ENCODE measurements around the gene DOCK11.

Gene DOCK11

GRCh38 chrX:118634336-118634735, 138.7 kb downstream of the DOCK11 start:
- peaks cover 12% of the 10 kb centered on the region for H3K4me1 ChIP-seq
- no peaks in the 10 kb centered on the region for H4K20me1 ChIP-seq
- no peak for TF ChIP-seq Cebpa-rat (IDR thresholded peaks at IDR 0.05)

DNA sequence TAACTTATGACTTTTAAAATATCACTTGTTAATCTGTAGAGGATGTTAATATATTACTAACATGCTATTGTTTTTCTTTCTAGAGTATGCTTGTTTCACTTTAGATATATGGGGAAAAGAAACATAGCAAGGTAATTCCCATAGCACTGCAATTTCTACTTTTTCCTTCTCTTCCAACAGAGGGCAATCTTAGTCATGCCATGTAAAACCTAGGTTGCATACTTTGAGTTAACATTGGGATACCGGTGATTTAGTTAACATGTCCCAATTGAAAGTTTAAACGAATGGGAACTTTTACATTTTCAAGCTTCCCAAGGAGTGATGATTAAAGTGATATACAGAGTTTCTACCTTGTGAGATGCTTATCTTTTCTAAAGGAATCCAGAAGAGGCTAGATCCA, 142.4 kb downstream of the DOCK11 start:
- no peaks in the 10 kb centered on the region for H4K20me1 ChIP-seq
- no peak overlapping the region for H3K4me2 ChIP-seq
- H3K9ac ChIP-seq, result no peak overlapping the region
- H3K9me3 ChIP-seq, result no peaks in the 10 kb centered on the region
- peaks cover 3% of the 10 kb centered on the region; the same call in 1 of the 2 replicates for H3K4me1 ChIP-seq
- no peak overlapping the region for H3K27ac ChIP-seq
- H3K4me3 ChIP-seq, result no peak overlapping the region
- H3K36me3 ChIP-seq, result peaks cover 44% of the 10 kb centered on the region
- no peak for TF ChIP-seq Cebpa-rat (IDR thresholded peaks at IDR 0.05)
- H3K27me3 ChIP-seq, result no peaks in the 10 kb centered on the region

More at GRCh38 chrX:118634336-118634735, 138.7 kb downstream of the DOCK11 start:
- no peaks in the 10 kb centered on the region for H3K27me3 ChIP-seq
- H3K4me2 ChIP-seq, result no peak overlapping the region
- no peak overlapping the region for H3K4me3 ChIP-seq
- no peaks in the 10 kb centered on the region for H3K9me3 ChIP-seq
- peaks cover 44% of the 10 kb centered on the region for H3K36me3 ChIP-seq
- no peak overlapping the region for H3K27ac ChIP-seq
- no peak overlapping the region for H3K9ac ChIP-seq

- TF ChIP-seq Cebpa-rat (IDR thresholded peaks at IDR 0.05), result no peak
- H3K9me3 ChIP-seq, result no peaks in the 10 kb centered on the region
- H3K4me3 ChIP-seq, result no peak overlapping the region
- peaks cover 25% of the 10 kb centered on the region for H3K36me3 ChIP-seq
- no peaks in the 10 kb centered on the region for H3K27me3 ChIP-seq
- no peaks in the 10 kb centered on the region for H3K4me1 ChIP-seq
- no peak overlapping the region for H3K4me2 ChIP-seq
- no peaks in the 10 kb centered on the region for H4K20me1 ChIP-seq
- no peak overlapping the region for H3K27ac ChIP-seq
- H3K9ac ChIP-seq, result no peak overlapping the region
Measured at GRCh38 chrX:118644378-118644777, 148.8 kb downstream of the DOCK11 start.

DNA sequence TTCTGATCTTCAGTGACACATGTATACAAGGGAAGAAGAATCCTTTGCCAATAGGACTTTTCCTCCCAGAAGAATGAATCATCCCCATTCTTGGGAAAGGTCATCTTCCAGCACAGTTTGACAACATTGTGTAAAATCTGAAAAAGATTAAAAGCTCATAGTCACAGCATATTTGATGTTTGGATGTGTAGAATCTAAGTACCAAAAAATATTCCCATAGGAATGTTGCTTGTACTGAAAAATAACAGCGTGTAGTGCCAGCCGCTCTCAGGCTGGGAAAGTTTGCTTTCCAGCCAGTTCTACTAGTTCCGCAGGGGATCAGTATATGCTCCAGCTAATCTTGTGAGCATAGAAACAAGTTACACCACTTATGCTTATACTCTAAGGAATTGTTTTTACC, 157.1 kb downstream of the DOCK11 start:
- no peak for TF ChIP-seq Cebpa-rat (IDR thresholded peaks at IDR 0.05)
- Histone ChIP-seq H3K9ac (no peak overlapping the region), H3K4me1 (no peaks in the 10 kb centered on the region), H3K27me3 (no peaks in the 10 kb centered on the region), H3K4me2 (no peak overlapping the region), H4K20me1 (no peaks in the 10 kb centered on the region), H3K36me3 (peaks cover 54% of the 10 kb centered on the region), H3K4me3 (no peak overlapping the region), H3K27ac (no peak overlapping the region), H3K9me3 (no peaks in the 10 kb centered on the region)

GRCh38 chrX:118654331-118654730, 158.7 kb downstream of the DOCK11 start:
- Histone ChIP-seq H3K36me3 (peaks cover 54% of the 10 kb centered on the region), H3K9ac (no peak overlapping the region), H3K4me3 (no peak overlapping the region), H3K9me3 (0 out of 2 replicates have a peak, but pooled peaks cover 3% of the 10 kb centered on the region), H3K27ac (no peak overlapping the region), H4K20me1 (no peaks in the 10 kb centered on the region), H3K4me2 (no peak overlapping the region), H3K4me1 (no peaks in the 10 kb centered on the region), H3K27me3 (no peaks in the 10 kb centered on the region)
- TF ChIP-seq Cebpa-rat (IDR thresholded peaks at IDR 0.05), result no peak

DNA sequence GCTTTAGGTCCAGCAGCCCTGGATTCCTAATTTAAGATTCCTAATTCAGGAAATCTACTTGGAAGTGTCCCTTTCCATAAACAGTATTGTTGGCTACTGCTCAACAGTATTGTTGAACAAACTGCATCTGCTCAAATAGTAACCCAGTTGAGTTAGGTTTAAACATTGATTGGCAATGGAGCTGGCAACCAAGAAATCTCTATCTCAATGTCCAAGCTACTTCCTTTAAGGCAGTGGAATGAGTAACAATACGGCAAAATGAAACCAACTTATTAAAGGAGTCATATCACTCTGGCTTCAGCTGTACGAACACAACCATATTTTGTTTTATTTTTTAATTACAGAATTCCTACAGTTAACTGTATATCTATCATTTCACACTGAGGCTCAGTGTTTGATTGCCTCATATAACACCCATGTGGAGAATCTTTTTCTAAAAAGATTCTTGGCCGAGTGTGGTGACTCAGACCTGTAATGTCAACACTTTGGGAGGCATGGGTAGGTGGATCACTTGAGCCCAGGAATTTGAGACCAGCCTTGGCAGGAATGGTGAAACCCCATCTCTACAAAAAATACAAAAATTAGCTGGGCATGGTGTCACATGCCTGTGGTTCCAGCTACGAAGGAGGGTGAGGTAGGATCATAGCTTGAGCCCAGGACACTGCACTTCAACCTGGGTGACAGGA, 160.1 kb downstream of the DOCK11 start:
- peaks cover 41% of the 10 kb centered on the region for H3K36me3 ChIP-seq

DNA sequence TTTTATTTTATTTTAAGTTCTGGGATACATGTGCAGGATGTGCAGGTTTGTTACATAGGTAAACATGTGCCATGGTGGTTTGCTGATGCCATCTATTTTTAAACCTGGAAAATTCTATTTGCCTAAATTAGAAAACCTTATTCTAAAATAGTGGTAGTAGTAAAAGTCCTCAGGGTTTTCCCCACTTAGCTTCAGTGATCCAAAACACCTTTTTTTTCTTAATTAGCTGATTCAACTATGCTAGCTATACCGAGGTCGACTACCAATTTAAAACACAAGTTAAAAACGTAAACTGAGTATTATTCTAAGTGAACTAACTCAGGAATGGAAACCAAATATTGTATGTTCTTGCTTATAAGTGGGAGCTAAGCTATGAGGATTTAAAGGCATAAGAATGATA, 161.8 kb downstream of the DOCK11 start:
- H3K36me3 ChIP-seq, result peaks cover 38% of the 10 kb centered on the region
- peaks cover 11% of the 10 kb centered on the region for H3K4me1 ChIP-seq
- H4K20me1 ChIP-seq, result no peaks in the 10 kb centered on the region
- no peak for TF ChIP-seq Cebpa-rat (IDR thresholded peaks at IDR 0.05)
- 0 out of 2 replicates have a peak, but pooled peaks cover 3% of the 10 kb centered on the region for H3K9me3 ChIP-seq
- H3K27ac ChIP-seq, result no peak overlapping the region
- H3K9ac ChIP-seq, result no peak overlapping the region
- H3K4me2 ChIP-seq, result no peak overlapping the region
- H3K27me3 ChIP-seq, result no peaks in the 10 kb centered on the region
- H3K4me3 ChIP-seq, result no peak overlapping the region

More for the DNA sequence above, 160.1 kb downstream of the DOCK11 start:
- no peak overlapping the region for H3K4me2 ChIP-seq
- no peak overlapping the region for H3K27ac ChIP-seq
- H4K20me1 ChIP-seq, result no peaks in the 10 kb centered on the region
- H3K9ac ChIP-seq, result no peak overlapping the region
- H3K9me3 ChIP-seq, result 0 out of 2 replicates have a peak, but pooled peaks cover 3% of the 10 kb centered on the region
- no peak overlapping the region for H3K4me3 ChIP-seq
- TF ChIP-seq Cebpa-rat (IDR thresholded peaks at IDR 0.05), result no peak
- H3K4me1 ChIP-seq, result peaks cover 11% of the 10 kb centered on the region
- H3K27me3 ChIP-seq, result no peaks in the 10 kb centered on the region

- H4K20me1 ChIP-seq, result no peaks in the 10 kb centered on the region
- TF ChIP-seq Cebpa-rat (IDR thresholded peaks at IDR 0.05), result no peak
- peaks cover 11% of the 10 kb centered on the region for H3K4me1 ChIP-seq
- H3K4me3 ChIP-seq, result no peak overlapping the region
- peaks cover 41% of the 10 kb centered on the region for H3K36me3 ChIP-seq
- H3K27ac ChIP-seq, result no peak overlapping the region
- H3K9ac ChIP-seq, result no peak overlapping the region
- H3K4me2 ChIP-seq, result peak overlapping the region; percentile 19
- H3K9me3 ChIP-seq, result 0 out of 2 replicates have a peak, but pooled peaks cover 3% of the 10 kb centered on the region
- no peaks in the 10 kb centered on the region for H3K27me3 ChIP-seq
Measured at GRCh38 chrX:118660085-118660484, 164.5 kb downstream of the DOCK11 start.

DNA sequence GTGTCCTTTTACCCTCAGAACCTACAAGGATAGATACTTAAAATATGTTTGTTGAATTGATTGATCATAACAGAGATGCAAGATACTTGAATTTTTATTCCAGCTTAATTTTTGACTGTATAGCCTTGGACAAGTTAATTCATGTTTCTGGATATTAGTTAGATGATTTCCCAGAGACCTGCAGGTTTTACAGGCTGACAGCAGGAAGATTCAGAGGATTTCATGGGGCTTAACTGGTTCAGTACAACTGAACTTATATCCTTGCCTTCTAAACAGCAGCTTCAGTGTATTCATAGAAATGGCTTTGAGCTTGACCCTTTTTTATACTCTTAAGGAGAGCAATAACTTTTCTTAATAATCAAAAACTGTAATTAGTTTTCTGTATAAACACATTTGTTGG, 169.6 kb downstream of the DOCK11 start:
- Histone ChIP-seq H3K4me2 (no peak overlapping the region), H3K27ac (no peak overlapping the region), H3K4me1 (peaks cover 4% of the 10 kb centered on the region), H3K9me3 (no peaks in the 10 kb centered on the region), H3K4me3 (no peak overlapping the region), H4K20me1 (no peaks in the 10 kb centered on the region), H3K36me3 (peaks cover 29% of the 10 kb centered on the region), H3K9ac (no peak overlapping the region), H3K27me3 (no peaks in the 10 kb centered on the region)
- TF ChIP-seq Cebpa-rat (IDR thresholded peaks at IDR 0.05), result no peak

- H3K4me1 ChIP-seq, result no peaks in the 10 kb centered on the region
- no peak overlapping the region for H3K27ac ChIP-seq
- no peak overlapping the region for H3K4me2 ChIP-seq
- H3K4me3 ChIP-seq, result no peak overlapping the region
- no peak overlapping the region for H3K9ac ChIP-seq
- no peaks in the 10 kb centered on the region for H3K9me3 ChIP-seq
- H3K27me3 ChIP-seq, result no peaks in the 10 kb centered on the region
- peaks cover 28% of the 10 kb centered on the region for H3K36me3 ChIP-seq
- H4K20me1 ChIP-seq, result no peaks in the 10 kb centered on the region
- no peak for TF ChIP-seq Cebpa-rat (IDR thresholded peaks at IDR 0.05)
Measured at GRCh38 chrX:118666521-118666920, 170.9 kb downstream of the DOCK11 start.

All from BLaER1 (cell line).